ENCODE results near the gene MSI2.
A peak's percentile ranks its signal among the peaks of the same experiment; 100 is the strongest.

Gene MSI2

GRCh38 chr17:57597101-57597500 lies 340.8 kb downstream of the MSI2 start:
- peaks cover 81% of the 10 kb centered on the region for H3K36me3 ChIP-seq (ENCODE audit: insufficient read depth, low read length)
- no peak overlapping the region for H3K9ac ChIP-seq (ENCODE audit: low read depth, low read length, poor library complexity, severe bottlenecking)
- H3K27me3 ChIP-seq (ENCODE audit: insufficient read depth, low read length, poor library complexity, severe bottlenecking) = no peaks in the 10 kb centered on the region
- no peak overlapping the region for H3K4me3 ChIP-seq (ENCODE audit: low read length, poor library complexity, severe bottlenecking)
- H3K4me2 ChIP-seq (ENCODE audit: low read depth, low read length, poor library complexity, severe bottlenecking) = no peak overlapping the region
- H3K79me2 ChIP-seq (ENCODE audit: insufficient read depth, low read length) = peaks cover 31% of the 10 kb centered on the region; the same call in 1 of the 2 replicates
- H2AFZ ChIP-seq (ENCODE audit: low read length) = no peak overlapping the region
- no peaks in the 10 kb centered on the region for H3F3A ChIP-seq (ENCODE audit: low read depth)
- H3K9me2 ChIP-seq (replicated peaks; ENCODE audit: low read depth, low read length) = no peaks in the 10 kb centered on the region
- peaks cover 4% of the 10 kb centered on the region; the same call in 1 of the 2 replicates for H3K9me3 ChIP-seq (ENCODE audit: insufficient read depth, low read depth, low read length)
- peaks cover 24% of the 10 kb centered on the region for H3K4me1 ChIP-seq (ENCODE audit: insufficient read depth, low read length, poor library complexity, severe bottlenecking)
- peaks cover 8% of the 10 kb centered on the region for H4K20me1 ChIP-seq (ENCODE audit: insufficient read depth, low read length, poor library complexity, severe bottlenecking)
- TF ChIP-seq CTCF (conservative IDR thresholded peaks at IDR 0.05; ENCODE audit: low read length) (no peak), EZH2phosphoT487 (IDR thresholded peaks at IDR 0.05; ENCODE audit: borderline replicate concordance) (no peak)

- Histone ChIP-seq H3F3A (ENCODE audit: low read depth) (no peaks in the 10 kb centered on the region), H3K9ac (ENCODE audit: low read depth, low read length, poor library complexity, severe bottlenecking) (no peak overlapping the region), H3K27me3 (ENCODE audit: insufficient read depth, low read length, poor library complexity, severe bottlenecking) (no peaks in the 10 kb centered on the region), H2AFZ (ENCODE audit: low read length) (no peak overlapping the region), H3K4me2 (ENCODE audit: low read depth, low read length, poor library complexity, severe bottlenecking) (no peak overlapping the region), H3K9me2 (replicated peaks; ENCODE audit: low read depth, low read length) (no peaks in the 10 kb centered on the region), H3K79me2 (ENCODE audit: insufficient read depth, low read length) (peaks cover 26% of the 10 kb centered on the region; the same call in 1 of the 2 replicates), H3K9me3 (ENCODE audit: insufficient read depth, low read depth, low read length) (peaks cover 4% of the 10 kb centered on the region; the same call in 1 of the 2 replicates), H3K4me1 (ENCODE audit: insufficient read depth, low read length, poor library complexity, severe bottlenecking) (peaks cover 24% of the 10 kb centered on the region), H4K20me1 (ENCODE audit: insufficient read depth, low read length, poor library complexity, severe bottlenecking) (peaks cover 8% of the 10 kb centered on the region), H3K36me3 (ENCODE audit: insufficient read depth, low read length) (peaks cover 83% of the 10 kb centered on the region), H3K4me3 (ENCODE audit: low read length, poor library complexity, severe bottlenecking) (no peak overlapping the region)
- TF ChIP-seq CTCF (conservative IDR thresholded peaks at IDR 0.05; ENCODE audit: low read length) (peak; percentile 84), EZH2phosphoT487 (IDR thresholded peaks at IDR 0.05; ENCODE audit: borderline replicate concordance) (no peak)
Measured at GRCh38 chr17:57597531-57598453, 341.5 kb downstream of the MSI2 start.

- peak overlapping the region; percentile 11 for H3K9ac ChIP-seq (ENCODE audit: low read depth, low read length, poor library complexity, severe bottlenecking)
- no peaks in the 10 kb centered on the region for H3K9me2 ChIP-seq (replicated peaks; ENCODE audit: low read depth, low read length)
- no peaks in the 10 kb centered on the region for H3F3A ChIP-seq (ENCODE audit: low read depth)
- peaks cover 3% of the 10 kb centered on the region for H4K20me1 ChIP-seq (ENCODE audit: insufficient read depth, low read length, poor library complexity, severe bottlenecking)
- peaks cover 24% of the 10 kb centered on the region for H3K4me1 ChIP-seq (ENCODE audit: insufficient read depth, low read length, poor library complexity, severe bottlenecking)
- no peak overlapping the region for H2AFZ ChIP-seq (ENCODE audit: low read length)
- TF ChIP-seq CTCF (conservative IDR thresholded peaks at IDR 0.05; ENCODE audit: low read length) = no peak
- no peak for TF ChIP-seq EZH2phosphoT487 (IDR thresholded peaks at IDR 0.05; ENCODE audit: borderline replicate concordance)
- H3K4me2 ChIP-seq (ENCODE audit: low read depth, low read length, poor library complexity, severe bottlenecking) = peak overlapping the region; percentile 46
- peaks cover 4% of the 10 kb centered on the region; the same call in 1 of the 2 replicates for H3K9me3 ChIP-seq (ENCODE audit: insufficient read depth, low read depth, low read length)
- H3K27me3 ChIP-seq (ENCODE audit: insufficient read depth, low read length, poor library complexity, severe bottlenecking) = no peaks in the 10 kb centered on the region
- no peak overlapping the region for H3K4me3 ChIP-seq (ENCODE audit: low read length, poor library complexity, severe bottlenecking)
- peaks cover 83% of the 10 kb centered on the region for H3K36me3 ChIP-seq (ENCODE audit: insufficient read depth, low read length)
- H3K79me2 ChIP-seq (ENCODE audit: insufficient read depth, low read length) = peaks cover 20% of the 10 kb centered on the region; the same call in 1 of the 2 replicates
Measured at GRCh38 chr17:57599271-57600045, 343.1 kb downstream of the MSI2 start.
